ENCODE results near the gene TSC2. TPM values are rescaled to one million over a fixed set of nuclear protein-coding genes. Genes with fewer than 3 reads are reported as not detected.

Gene TSC2
- total RNA-seq, 2 experiments from 2014 or later, result 57.2 to 152 TPM

GRCh38 chr16:2028146-2028545, 19.6 kb upstream of the TSC2 start:
- H3K36me3 ChIP-seq (ENCODE audit: insufficient read depth, low read length), result no peaks in the 10 kb centered on the region
- no peaks in the 10 kb centered on the region for H4K20me1 ChIP-seq (ENCODE audit: insufficient read depth, low read length)
- H2AFZ ChIP-seq (ENCODE audit: low read length), result no peak overlapping the region
- no peak overlapping the region for H3K27ac ChIP-seq (ENCODE audit: low read depth, low read length, poor library complexity, severe bottlenecking)
- no peak overlapping the region for H3K4me2 ChIP-seq (ENCODE audit: low read length)
- ChIA-PET CTCF (ENCODE audit: unreplicated experiment) (no interaction called here), POLR2A (no interaction called here)
- TF ChIP-seq EZH2phosphoT487 (IDR thresholded peaks at IDR 0.05; ENCODE audit: borderline replicate concordance, low read depth, low read length), result no peak
- TF ChIP-seq CTCF (conservative IDR thresholded peaks at IDR 0.05; ENCODE audit: low read length), result no peak
- no TSS peak for BruUV-seq (replicated peaks)
- no peaks in the 10 kb centered on the region for H3K79me2 ChIP-seq (ENCODE audit: insufficient read depth, low read depth, low read length)
- no peak for DNase-seq (ENCODE audit: low spot score)
- H3K4me1 ChIP-seq (ENCODE audit: insufficient read depth, low read length, poor library complexity, severe bottlenecking), result peaks cover 7% of the 10 kb centered on the region
- no peak overlapping the region for H3K4me3 ChIP-seq (ENCODE audit: low read depth, low read length, poor library complexity, severe bottlenecking)
- intact Hi-C loops (cut with micrococcal nuclease; ENCODE audit: unreplicated experiment), result no loop called here
- H3K9me2 ChIP-seq (ENCODE audit: insufficient read depth, low read length), result no peaks in the 10 kb centered on the region
- no peaks in the 10 kb centered on the region for H3K9me3 ChIP-seq (ENCODE audit: low read length)

GRCh38 chr16:2028620-2029220, 19.1 kb upstream of the TSC2 start:
- DNase-seq (ENCODE audit: low spot score), result no peak
- Histone ChIP-seq H4K20me1 (ENCODE audit: insufficient read depth, low read length) (no peaks in the 10 kb centered on the region), H3K36me3 (ENCODE audit: insufficient read depth, low read length) (no peaks in the 10 kb centered on the region), H3K27ac (ENCODE audit: low read depth, low read length, poor library complexity, severe bottlenecking) (no peak overlapping the region), H3K9me2 (ENCODE audit: insufficient read depth, low read length) (no peaks in the 10 kb centered on the region), H3K4me1 (ENCODE audit: insufficient read depth, low read length, poor library complexity, severe bottlenecking) (peaks cover 2% of the 10 kb centered on the region), H3K4me2 (ENCODE audit: low read length) (no peak overlapping the region), H3K79me2 (ENCODE audit: insufficient read depth, low read depth, low read length) (no peaks in the 10 kb centered on the region), H3K9me3 (ENCODE audit: low read length) (no peaks in the 10 kb centered on the region), H2AFZ (ENCODE audit: low read length) (no peak overlapping the region), H3K4me3 (ENCODE audit: low read depth, low read length, poor library complexity, severe bottlenecking) (no peak overlapping the region)
- no peak for TF ChIP-seq EZH2phosphoT487 (IDR thresholded peaks at IDR 0.05; ENCODE audit: borderline replicate concordance, low read depth, low read length)
- TF ChIP-seq CTCF (conservative IDR thresholded peaks at IDR 0.05; ENCODE audit: low read length), result no peak
- intact Hi-C loops (cut with micrococcal nuclease; ENCODE audit: unreplicated experiment), result no loop called here
- ChIA-PET CTCF (ENCODE audit: unreplicated experiment) (no interaction called here), POLR2A (no interaction called here)
- BruUV-seq (replicated peaks), result no TSS peak

- Histone ChIP-seq H3K4me3 (ENCODE audit: low read depth, low read length, poor library complexity, severe bottlenecking) (no peak overlapping the region), H3K36me3 (ENCODE audit: insufficient read depth, low read length) (no peaks in the 10 kb centered on the region), H4K20me1 (ENCODE audit: insufficient read depth, low read length) (no peaks in the 10 kb centered on the region), H3K4me1 (ENCODE audit: insufficient read depth, low read length, poor library complexity, severe bottlenecking) (no peaks in the 10 kb centered on the region), H3K79me2 (ENCODE audit: insufficient read depth, low read depth, low read length) (no peaks in the 10 kb centered on the region), H2AFZ (ENCODE audit: low read length) (no peak overlapping the region), H3K27ac (ENCODE audit: low read depth, low read length, poor library complexity, severe bottlenecking) (no peak overlapping the region), H3K9me2 (ENCODE audit: insufficient read depth, low read length) (no peaks in the 10 kb centered on the region), H3K9me3 (ENCODE audit: low read length) (no peaks in the 10 kb centered on the region), H3K4me2 (ENCODE audit: low read length) (no peak overlapping the region)
- ChIA-PET CTCF (ENCODE audit: unreplicated experiment) (no interaction called here), POLR2A (no interaction called here)
- no peak for DNase-seq (ENCODE audit: low spot score)
- BruUV-seq (replicated peaks), result no TSS peak
- TF ChIP-seq CTCF (conservative IDR thresholded peaks at IDR 0.05; ENCODE audit: low read length), result no peak
- TF ChIP-seq EZH2phosphoT487 (IDR thresholded peaks at IDR 0.05; ENCODE audit: borderline replicate concordance, low read depth, low read length), result no peak
- intact Hi-C loops (cut with micrococcal nuclease; ENCODE audit: unreplicated experiment), result no loop called here
Observed at GRCh38 chr16:2029350-2029749, 18.4 kb upstream of the TSC2 start.
